ENCODE results near the gene TSTD2.
"Not testable (repeated sequence)": the region's sequence is repeated elsewhere in the genome, so short reads cannot be mapped to it uniquely, and the experiment has no call there.

Gene TSTD2

GRCh38 chr9:97629156-97629555 lies 4.0 kb downstream of the TSTD2 start:
- DNase-seq: no peak

- DNase-seq: no peak
These were observed 4.5 kb downstream of the TSTD2 start for GRCh38 chr9:97628668-97629067.

GRCh38 chr9:97627624-97628023 lies 5.5 kb downstream of the TSTD2 start:
- DNase-seq: no peak

GRCh38 chr9:97625620-97626019 lies 7.5 kb downstream of the TSTD2 start:
- no peak for DNase-seq

GRCh38 chr9:97623946-97624345 lies 9.2 kb downstream of the TSTD2 start:
- DNase-seq: no peak

GRCh38 chr9:97622483-97622882 lies 10.7 kb downstream of the TSTD2 start:
- not testable (repeated sequence) for DNase-seq

GRCh38 chr9:97620063-97620462 lies 13.1 kb downstream of the TSTD2 start:
- DNase-seq: not testable (repeated sequence)

- no peak for DNase-seq
These were observed 15.2 kb downstream of the TSTD2 start for GRCh38 chr9:97617939-97618416.

GRCh38 chr9:97615439-97616072 lies 17.6 kb downstream of the TSTD2 start:
- DNase-seq: peak; percentile 39

- no peak for DNase-seq
These were observed 28.1 kb downstream of the TSTD2 start for GRCh38 chr9:97604901-97605645.

GRCh38 chr9:97602430-97602829 lies 30.7 kb downstream of the TSTD2 start:
- DNase-seq: no peak

- DNase-seq: no peak
These were observed 31.8 kb downstream of the TSTD2 start for GRCh38 chr9:97601228-97601898.

GRCh38 chr9:97600531-97601227 lies 32.5 kb downstream of the TSTD2 start:
- no peak for DNase-seq

GRCh38 chr9:97599314-97599846 lies 33.8 kb downstream of the TSTD2 start:
- DNase-seq: no peak

GRCh38 chr9:97598461-97599288 lies 34.5 kb downstream of the TSTD2 start:
- DNase-seq: peak; percentile 54

- no peak for DNase-seq
These were observed 36.3 kb downstream of the TSTD2 start for GRCh38 chr9:97596906-97597305.

GRCh38 chr9:97594381-97594921 lies 38.7 kb downstream of the TSTD2 start:
- DNase-seq: no peak

GRCh38 chr9:97593960-97594359 lies 39.2 kb downstream of the TSTD2 start:
- DNase-seq: no peak

GRCh38 chr9:97592126-97592525 lies 41.0 kb downstream of the TSTD2 start:
- DNase-seq: no peak

GRCh38 chr9:97591535-97591934 lies 41.6 kb downstream of the TSTD2 start:
- no peak for DNase-seq

- not testable (repeated sequence) for DNase-seq
These were observed 46.3 kb downstream of the TSTD2 start for GRCh38 chr9:97586909-97587308.

- DNase-seq: not testable (repeated sequence)
These were observed 48.4 kb downstream of the TSTD2 start for GRCh38 chr9:97584778-97585177.

Data from T-helper 9 cell (primary cell).